Stimulated activated CD4-positive, alpha-beta T cell treated with anti-CD3 and anti-CD28 coated beads, Interleukin-4, amount 100 ng/mL, for 48 hours (primary cell): ENCODE measurements around the gene WDR47.

Source experiments
- DNase-seq, 2 donors: peaks; one replicate each; pipeline ENCODE4 v3.0.0-alpha.2; 2020; ENCODE audit warnings: low read depth in 2 of 2

Gene WDR47

GRCh38 chr1:109041621-109042468 is at the start of gene WDR47:
Gene WDR47, minus strand, starts transcription at chr1:109042102. Its CDS starts 18,590 bp downstream, at chr1:109023512.
- peak; percentile 90 to 94 for DNase-seq

GRCh38 chr1:109091078-109091838 is 49.4 kb upstream of the WDR47 start:
- DNase-seq, result no peak

GRCh38 chr1:109090196-109091077 is 48.5 kb upstream of the WDR47 start, which contains the start of gene TMEM167B:
Gene TMEM167B, plus strand, starts transcription at chr1:109090764. Its CDS starts 109 bp downstream, at chr1:109090873.
- DNase-seq, result peak; percentile 73 to 86

- no peak for DNase-seq
Measured at GRCh38 chr1:109089242-109090015, 47.5 kb upstream of the WDR47 start.

GRCh38 chr1:109084563-109085517 is 42.9 kb upstream of the WDR47 start:
- no peak for DNase-seq

GRCh38 chr1:109083923-109084322 is 42.0 kb upstream of the WDR47 start:
- DNase-seq, result no peak

- no peak for DNase-seq
Measured at GRCh38 chr1:109083501-109083900, 41.6 kb upstream of the WDR47 start.

GRCh38 chr1:109080441-109081082 is 38.7 kb upstream of the WDR47 start:
- DNase-seq, result no peak

- DNase-seq, result no peak
Measured at GRCh38 chr1:109079240-109079622, 37.3 kb upstream of the WDR47 start.

- DNase-seq, result no peak
Measured at GRCh38 chr1:109078317-109078716, 36.4 kb upstream of the WDR47 start.

GRCh38 chr1:109075531-109076490 is 33.9 kb upstream of the WDR47 start, which contains the start of gene TAF13:
Gene TAF13, minus strand, starts transcription at chr1:109076003. Its CDS starts 56 bp downstream, at chr1:109075947.
- DNase-seq, result peak; percentile 81 to 89

GRCh38 chr1:109069294-109069693 is 27.4 kb upstream of the WDR47 start:
- DNase-seq, result no peak

- no peak for DNase-seq
Measured at GRCh38 chr1:109067883-109068282, 26.0 kb upstream of the WDR47 start.

- DNase-seq, result no peak
Measured at GRCh38 chr1:109065137-109065536, 23.2 kb upstream of the WDR47 start.

GRCh38 chr1:109061183-109061582 is 19.3 kb upstream of the WDR47 start:
- no peak for DNase-seq

- no peak for DNase-seq
Measured at GRCh38 chr1:109060707-109061106, 18.8 kb upstream of the WDR47 start.

- no peak for DNase-seq
Measured at GRCh38 chr1:109059026-109059425, 17.1 kb upstream of the WDR47 start.

GRCh38 chr1:109056064-109056463 is 14.2 kb upstream of the WDR47 start:
- no peak for DNase-seq
